Measurements from ENCODE around the gene TM4SF1. TPM values are rescaled to one million over a fixed set of nuclear protein-coding genes. Genes with fewer than 3 reads are reported as not detected.
"Not testable (repeated sequence)": the region's sequence is repeated elsewhere in the genome, so short reads cannot be mapped to it uniquely, and the experiment has no call there.

The TM4SF1 gene
- total RNA-seq, 2 donors from 2014 or later: 30.8 to 48.7 TPM

GRCh38 chr3:149352556-149352955 is 24.9 kb downstream of the TM4SF1 start:
- no peaks in the 10 kb centered on the region for H3K9me3 ChIP-seq
- H3K9ac ChIP-seq (ENCODE audit: low read depth in 2 of 2, low read length in 2 of 2): no peak overlapping the region
- no peaks in the 10 kb centered on the region for H3K36me3 ChIP-seq
- H3K27ac ChIP-seq: no peak overlapping the region
- H3K4me1 ChIP-seq: peaks cover 4% of the 10 kb centered on the region
- intact Hi-C loops (cut with DNase I): loop anchor here (5.0 kb wide), 2 partner anchors 40 to 130 kb away; no protein-coding TSS in a partner anchor
- DNase-seq: peak; percentile 62
- H3K4me3 ChIP-seq: no peak overlapping the region
- H3K27me3 ChIP-seq: no peaks in the 10 kb centered on the region
- peak; percentile 76 for TF ChIP-seq CTCF (IDR thresholded peaks at IDR 0.05)

- intact Hi-C loops (cut with DNase I): no loop called here
- no peak overlapping the region for H3K27ac ChIP-seq
Measured at GRCh38 chr3:149343951-149344350, 33.5 kb downstream of the TM4SF1 start.

GRCh38 chr3:149342413-149343380 is 34.8 kb downstream of the TM4SF1 start:
- Histone ChIP-seq H3K27me3 (no peaks in the 10 kb centered on the region), H3K4me1 (peaks cover 4% of the 10 kb centered on the region), H3K4me3 (no peak overlapping the region), H3K9me3 (no peaks in the 10 kb centered on the region), H3K36me3 (no peaks in the 10 kb centered on the region), H3K27ac (no peak overlapping the region), H3K9ac (ENCODE audit: low read depth in 2 of 2, low read length in 2 of 2) (no peak overlapping the region)
- TF ChIP-seq CTCF (IDR thresholded peaks at IDR 0.05): no peak
- intact Hi-C loops (cut with DNase I): no loop called here
- no peak for DNase-seq

More at GRCh38 chr3:149343951-149344350, 33.5 kb downstream of the TM4SF1 start:
- H3K36me3 ChIP-seq: no peaks in the 10 kb centered on the region
- no peak for DNase-seq
- no peaks in the 10 kb centered on the region for H3K9me3 ChIP-seq
- no peak overlapping the region for H3K4me3 ChIP-seq
- H3K27me3 ChIP-seq: no peaks in the 10 kb centered on the region
- peaks cover 4% of the 10 kb centered on the region for H3K4me1 ChIP-seq
- no peak overlapping the region for H3K9ac ChIP-seq (ENCODE audit: low read depth in 2 of 2, low read length in 2 of 2)
- TF ChIP-seq CTCF (IDR thresholded peaks at IDR 0.05): no peak

- Histone ChIP-seq H3K27ac (peak overlapping the region; percentile 4), H3K4me1 (peaks cover 4% of the 10 kb centered on the region), H3K9ac (ENCODE audit: low read depth in 2 of 2, low read length in 2 of 2) (no peak overlapping the region), H3K27me3 (no peaks in the 10 kb centered on the region), H3K4me3 (no peak overlapping the region), H3K36me3 (no peaks in the 10 kb centered on the region), H3K9me3 (no peaks in the 10 kb centered on the region)
- no peak for TF ChIP-seq CTCF (IDR thresholded peaks at IDR 0.05)
- no peak for DNase-seq
- intact Hi-C loops (cut with DNase I): no loop called here
Measured at GRCh38 chr3:149340310-149340933, 37.0 kb downstream of the TM4SF1 start.

- peak overlapping the region; percentile 4 for H3K27ac ChIP-seq
- TF ChIP-seq CTCF (IDR thresholded peaks at IDR 0.05): no peak
- peaks cover 4% of the 10 kb centered on the region for H3K4me1 ChIP-seq
- no peaks in the 10 kb centered on the region for H3K36me3 ChIP-seq
- no peaks in the 10 kb centered on the region for H3K9me3 ChIP-seq
- no peaks in the 10 kb centered on the region for H3K27me3 ChIP-seq
- H3K4me3 ChIP-seq: no peak overlapping the region
- H3K9ac ChIP-seq (ENCODE audit: low read depth in 2 of 2, low read length in 2 of 2): no peak overlapping the region
- intact Hi-C loops (cut with DNase I): no loop called here
- peak; percentile 45 for DNase-seq
Measured at GRCh38 chr3:149339931-149340309, 37.5 kb downstream of the TM4SF1 start.

- H3K27ac ChIP-seq; intact Hi-C loops (cut with DNase I); H3K4me1 ChIP-seq; DNase-seq; H3K36me3 ChIP-seq; H3K9ac ChIP-seq (ENCODE audit: low read depth in 2 of 2, low read length in 2 of 2); H3K4me3 ChIP-seq; H3K27me3 ChIP-seq; H3K9me3 ChIP-seq: not testable (repeated sequence)
Measured at GRCh38 chr3:149337486-149337885, 40.0 kb downstream of the TM4SF1 start.

Data from colonic mucosa (tissue), 4 donors.